OCI-LY7 (cell line): ENCODE results near the gene SYCP2. TPM values are rescaled to one million over a fixed set of nuclear protein-coding genes. Genes with fewer than 3 reads are reported as not detected.

Experiments
- BruUV-seq: library from RNA; stranded (reverse); fragments of 400-500 nt; replicated peaks from 2 replicates; lab custom pipeline; 2021; lab: Mats Ljungman, UMichigan
- CTCF ChIA-PET: fragments of 300-600 bp; sonication (Branson Sonifier 250); formaldehyde crosslinking; loops from one replicate; lab custom pipeline; 2022; ENCODE audit warnings: antibody characterized with exemption; ENCODE audit not compliant: unreplicated experiment; lab: Charles Lee
- POLR2A ChIA-PET: fragments of 300-600 bp; sonication (Branson Sonifier 250); formaldehyde crosslinking; loops from one replicate; lab custom pipeline; 2022; ENCODE audit warnings: antibody characterized with exemption; lab: Charles Lee
- DNase-seq: peaks from one replicate; pipeline ENCODE4 v3.0.0-alpha.2; 2015; ENCODE audit warnings: low spot score
- H2AFZ ChIP-seq: fragments of 200-600 bp; sonication (generic), shearing (Covaris generic); 2 replicates; pipeline ENCODE4 v1.6.1; 2014; ENCODE audit warnings: mild to moderate bottlenecking, antibody characterized with exemption, low read length, moderate library complexity
- H3K27ac ChIP-seq: fragments of 200-600 bp; sonication (generic); 2 replicates; pipeline ENCODE4 v1.5.1; 2014; ENCODE audit warnings: mixed run types, low read depth, mild to moderate bottlenecking, moderate library complexity, low read length, inconsistent platforms; ENCODE audit not compliant: poor library complexity, severe bottlenecking
- H3K36me3 ChIP-seq: fragments of 200-600 bp; sonication (generic); 2 replicates; pipeline ENCODE4 v1.6.1; 2014; ENCODE audit warnings: mild to moderate bottlenecking, antibody characterized with exemption, low read length, moderate library complexity, mixed read lengths; ENCODE audit not compliant: insufficient read depth
- H3K4me1 ChIP-seq: fragments of 200-600 bp; sonication (generic); 2 replicates; pipeline ENCODE4 v1.5.1; 2014; ENCODE audit warnings: mild to moderate bottlenecking, low read length; ENCODE audit not compliant: insufficient read depth, poor library complexity, severe bottlenecking
- H3K4me2 ChIP-seq: fragments of 200-600 bp; sonication (generic); 2 replicates; pipeline ENCODE4 v1.6.1; 2014; ENCODE audit warnings: mild to moderate bottlenecking, low read length
- H3K4me3 ChIP-seq: fragments of 200-600 bp; sonication (generic); 2 replicates; pipeline ENCODE4 v1.5.1; 2014; ENCODE audit warnings: mild to moderate bottlenecking, low read depth, low read length; ENCODE audit not compliant: poor library complexity, severe bottlenecking
- H3K79me2 ChIP-seq: fragments of 200-600 bp; sonication (generic); 2 replicates; pipeline ENCODE4 v1.6.1; 2016; ENCODE audit warnings: low read depth, mild to moderate bottlenecking, low read length, moderate library complexity, mixed read lengths; ENCODE audit not compliant: insufficient read depth
- H3K9me2 ChIP-seq: fragments of 200-600 bp; sonication (generic); 2 replicates; pipeline ENCODE4 v1.6.1; 2016; ENCODE audit warnings: mild to moderate bottlenecking, low read length, mixed read lengths; ENCODE audit not compliant: insufficient read depth
- H3K9me3 ChIP-seq: fragments of 200-600 bp; sonication (generic); 2 replicates; pipeline ENCODE4 v1.6.1; 2014; ENCODE audit warnings: mild to moderate bottlenecking, mixed run types, low read length, mixed read lengths
- H4K20me1 ChIP-seq: fragments of 200-600 bp; sonication (generic); 2 replicates; pipeline ENCODE4 v1.6.1; 2014; ENCODE audit warnings: mild to moderate bottlenecking, antibody characterized with exemption, low read length, moderate library complexity, mixed read lengths; ENCODE audit not compliant: insufficient read depth
- CTCF ChIP-seq: fragments of 200-600 bp; sonication (generic); conservative IDR thresholded peaks from 2 replicates; pipeline ENCODE4 v1.5.1; 2014; ENCODE audit warnings: mild to moderate bottlenecking, antibody characterized with exemption, low read length, moderate library complexity, mixed read lengths
- EZH2phosphoT487 ChIP-seq: fragments of 200-600 bp; sonication (generic); IDR thresholded peaks from 2 replicates; pipeline ENCODE4 v1.6.1; 2018; ENCODE audit warnings: low read depth, borderline replicate concordance, mild to moderate bottlenecking, mixed run types, antibody characterized with exemption, low read length, moderate library complexity, mixed read lengths
- intact Hi-C: fragments of 100-400 bp; cut with micrococcal nuclease; formaldehyde crosslinking; loops from one replicate; pipeline ENCODE4 v1.10.0; 2022; ENCODE audit not compliant: unreplicated experiment
- total RNA-seq, 2 experiments: library from RNA; depleted of rRNA in 1 of 2; stranded (reverse); fragments of >200 nt in 1 of 2; shearing (Covaris generic) in 1 of 2; gene quantifications; 2 replicates each; pipeline ENCODE4 v1.2.3, GENCODE V29; 2014 to 2022

Gene SYCP2
- total RNA-seq, 2 experiments from 2014 or later = 0.19 to 0.38 TPM

- Histone ChIP-seq H3K27ac (no peak overlapping the region), H3K4me1 (no peaks in the 10 kb centered on the region), H2AFZ (no peak overlapping the region), H3K9me3 (no peaks in the 10 kb centered on the region), H3K4me2 (no peak overlapping the region), H3K4me3 (no peak overlapping the region), H4K20me1 (no peaks in the 10 kb centered on the region), H3K36me3 (no peaks in the 10 kb centered on the region), H3K79me2 (no peaks in the 10 kb centered on the region), H3K9me2 (no peaks in the 10 kb centered on the region)
- CTCF ChIA-PET = no interaction called here
- no peak for DNase-seq
- TF ChIP-seq EZH2phosphoT487 (no peak), CTCF (no peak)
- POLR2A ChIA-PET = no interaction called here
- no TSS peak for BruUV-seq
- intact Hi-C loops = no loop called here
Observed at GRCh38 chr20:59835448-59836395, 97.7 kb downstream of the SYCP2 start.

- no peaks in the 10 kb centered on the region for H3K79me2 ChIP-seq
- H3K27ac ChIP-seq = no peak overlapping the region
- TF ChIP-seq CTCF = no peak
- no peak for TF ChIP-seq EZH2phosphoT487
- no peaks in the 10 kb centered on the region for H3K36me3 ChIP-seq
- no peaks in the 10 kb centered on the region for H3K9me3 ChIP-seq
- H3K4me2 ChIP-seq = no peak overlapping the region
- no peaks in the 10 kb centered on the region for H4K20me1 ChIP-seq
- CTCF ChIA-PET = no interaction called here
- intact Hi-C loops = no loop called here
- no TSS peak for BruUV-seq
- H2AFZ ChIP-seq = no peak overlapping the region
- DNase-seq = no peak
- no peaks in the 10 kb centered on the region for H3K9me2 ChIP-seq
- H3K4me3 ChIP-seq = no peak overlapping the region
- POLR2A ChIA-PET = no interaction called here
- no peaks in the 10 kb centered on the region for H3K4me1 ChIP-seq
Observed at GRCh38 chr20:59835057-59835447, 98.4 kb downstream of the SYCP2 start.
